Keratinocyte (primary cell): ENCODE data around the gene ATXN2. TPM values are rescaled to one million over a fixed set of nuclear protein-coding genes. Genes with fewer than 3 reads are reported as not detected.

ENCODE experiments used
- DNase-seq: peaks from one replicate; pipeline ENCODE4 v3.0.0-alpha.2; 2011; ENCODE audit warnings: low read depth, missing footprints, low spot score
- FAIRE-seq: peaks from 2 replicates; lab custom pipeline; 2011; peaks lifted over from hg19 to GRCh38; lab: Jason Lieb, UNC
- H2AFZ ChIP-seq: 2 replicates; pipeline ENCODE4 v1.6.0; 2012; ENCODE audit warnings: low read length, control low read depth, inconsistent platforms; ENCODE audit not compliant: control insufficient read depth
- H3K27ac ChIP-seq: 2 replicates; pipeline ENCODE4 v1.5.1; 2011; ENCODE audit warnings: low read length; ENCODE audit not compliant: control insufficient read depth, insufficient read depth
- H3K27me3 ChIP-seq: 3 replicates; pipeline ENCODE4 v1.6.0; 2011; ENCODE audit warnings: low read length; ENCODE audit not compliant: control insufficient read depth, insufficient read depth; ENCODE audit errors: extremely low read depth
- H3K36me3 ChIP-seq, 2 experiments: 2 replicates in 1 of 2; 3 replicates in 1 of 2; pipeline ENCODE4 v1.5.1; 2011; ENCODE audit warnings: low read length in 2 of 2, mild to moderate bottlenecking in 1 of 2; ENCODE audit not compliant: control insufficient read depth in 2 of 2, insufficient read depth in 2 of 2; ENCODE audit errors: extremely low read depth in 1 of 2
- H3K4me1 ChIP-seq: 3 replicates; pipeline ENCODE4 v1.5.1; 2011; ENCODE audit warnings: low read length; ENCODE audit not compliant: control insufficient read depth, insufficient read depth; ENCODE audit errors: extremely low read depth
- H3K4me2 ChIP-seq: 3 replicates; pipeline ENCODE4 v1.6.0; 2011; ENCODE audit warnings: low read depth, low read length; ENCODE audit not compliant: control insufficient read depth, insufficient read depth; ENCODE audit errors: extremely low read depth
- H3K4me3 ChIP-seq, 3 experiments: fragments of 200-600 bp in 1 of 3; sonication (generic) in 1 of 3; 2 replicates in 2 of 3; 3 replicates in 1 of 3; pipeline ENCODE4 v1.5.1; 2011 to 2016; ENCODE audit warnings: low read length in 3 of 3, mild to moderate bottlenecking in 3 of 3, control low read depth in 2 of 3, inconsistent platforms in 1 of 3, low read depth in 1 of 3, mixed read lengths in 1 of 3, mixed run types in 1 of 3, moderate library complexity in 1 of 3; ENCODE audit not compliant: control insufficient read depth in 2 of 3, insufficient read depth in 2 of 3; ENCODE audit errors: extremely low read depth in 1 of 3
- H3K79me2 ChIP-seq: 2 replicates; pipeline ENCODE4 v1.6.0; 2012; ENCODE audit warnings: low read length; ENCODE audit not compliant: control insufficient read depth, insufficient read depth
- H3K9ac ChIP-seq: 3 replicates; pipeline ENCODE4 v1.6.0; 2011; ENCODE audit warnings: low read length; ENCODE audit not compliant: control insufficient read depth, insufficient read depth; ENCODE audit errors: extremely low read depth
- H3K9me1 ChIP-seq: 3 replicates; pipeline ENCODE4 v1.6.0; 2011; ENCODE audit warnings: low read length; ENCODE audit not compliant: control insufficient read depth, insufficient read depth; ENCODE audit errors: extremely low read depth
- H3K9me3 ChIP-seq: 2 replicates; pipeline ENCODE4 v1.5.1; 2012; ENCODE audit warnings: low read depth, low read length; ENCODE audit not compliant: control insufficient read depth
- H4K20me1 ChIP-seq: 3 replicates; pipeline ENCODE4 v1.6.0; 2011; ENCODE audit warnings: low read length; ENCODE audit not compliant: control insufficient read depth, insufficient read depth; ENCODE audit errors: extremely low read depth
- EZH2 ChIP-seq: IDR thresholded peaks from one replicate; pipeline ENCODE4 v1.6.1; 2012; ENCODE audit warnings: inconsistent platforms, mild to moderate bottlenecking, low read length, moderate library complexity
- dilution Hi-C: fragments of 300-500 bp; cut with MboI; formaldehyde crosslinking; loops from one replicate; pipeline ENCODE4 v1.7.0; 2020; ENCODE audit warnings: low sequenced_read_pairs; ENCODE audit not compliant: extremely low pct_ligation_motif_present
- polyA plus RNA-seq, 5 experiments: library from polyadenylated mRNA; depleted of rRNA in 3 of 5; stranded (reverse) in 3 of 5; stranded (forward) in 1 of 5; unstranded in 1 of 5; fragments of >200 nt; gene quantifications; 1 replicate in 1 of 5; 2 replicates in 3 of 5; 3 replicates in 1 of 5; pipeline versions ENCODE4 v1.2.1 to v1.2.3, GENCODE V29; 2011 to 2012; ENCODE audit warnings: missing spikeins in 2 of 5, low read depth in 1 of 5, low replicate concordance in 1 of 5
- TF ChIP-seq, protein P1 (sequence below), 3 experiments: IDR thresholded peaks in 1 of 3; conservative IDR thresholded peaks in 1 of 3; optimal IDR thresholded peaks in 1 of 3; 2 replicates in 2 of 3; 3 replicates in 1 of 3; pipeline versions ENCODE3 to v1.5.1; 2011; ENCODE audit warnings: low read length in 3 of 3, mild to moderate bottlenecking in 3 of 3, moderate library complexity in 2 of 3, control low read depth in 1 of 3, inconsistent platforms in 1 of 3; ENCODE audit not compliant: insufficient read depth in 2 of 3; ENCODE audit errors: extremely low read depth in 1 of 3

Gene ATXN2
- polyA plus RNA-seq, 1 donor (not counting 4 experiments of a cell fraction or from before 2014, with no cell fraction given), result 19.6 TPM

DNA sequence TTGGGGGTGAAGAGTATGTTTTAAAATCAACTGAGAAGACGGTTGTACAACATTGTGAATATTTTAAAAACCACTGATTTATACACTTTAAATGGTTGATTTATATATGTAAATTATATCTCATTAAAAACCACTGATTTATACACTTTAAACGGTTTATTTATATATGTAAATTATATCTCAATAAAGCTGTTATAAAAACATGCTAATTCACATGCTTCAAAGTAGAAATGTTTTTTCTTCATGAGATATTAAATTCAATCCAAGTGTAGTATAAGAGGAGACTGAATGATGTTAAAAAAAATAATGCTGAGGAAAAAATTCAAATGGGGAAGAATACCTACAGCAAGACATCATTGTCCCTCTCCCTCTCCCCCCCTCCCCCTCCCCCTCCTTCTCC is 92.9 kb downstream of the ATXN2 start:
- Histone ChIP-seq H4K20me1 (no peaks in the 10 kb centered on the region), H3K36me3 (peaks cover 9 to 16% of the 10 kb centered on the region in 2 experiments), H3K27ac (no peak overlapping the region), H3K4me3 (no peak overlapping the region), H3K9me3 (no peaks in the 10 kb centered on the region), H3K4me1 (no peaks in the 10 kb centered on the region), H2AFZ (no peak overlapping the region), H3K4me2 (no peak overlapping the region), H3K79me2 (no peaks in the 10 kb centered on the region), H3K9me1 (no peaks in the 10 kb centered on the region), H3K27me3 (no peaks in the 10 kb centered on the region), H3K9ac (no peak overlapping the region)
- TF ChIP-seq EZH2, result no peak
- TF ChIP-seq, protein P1, sequence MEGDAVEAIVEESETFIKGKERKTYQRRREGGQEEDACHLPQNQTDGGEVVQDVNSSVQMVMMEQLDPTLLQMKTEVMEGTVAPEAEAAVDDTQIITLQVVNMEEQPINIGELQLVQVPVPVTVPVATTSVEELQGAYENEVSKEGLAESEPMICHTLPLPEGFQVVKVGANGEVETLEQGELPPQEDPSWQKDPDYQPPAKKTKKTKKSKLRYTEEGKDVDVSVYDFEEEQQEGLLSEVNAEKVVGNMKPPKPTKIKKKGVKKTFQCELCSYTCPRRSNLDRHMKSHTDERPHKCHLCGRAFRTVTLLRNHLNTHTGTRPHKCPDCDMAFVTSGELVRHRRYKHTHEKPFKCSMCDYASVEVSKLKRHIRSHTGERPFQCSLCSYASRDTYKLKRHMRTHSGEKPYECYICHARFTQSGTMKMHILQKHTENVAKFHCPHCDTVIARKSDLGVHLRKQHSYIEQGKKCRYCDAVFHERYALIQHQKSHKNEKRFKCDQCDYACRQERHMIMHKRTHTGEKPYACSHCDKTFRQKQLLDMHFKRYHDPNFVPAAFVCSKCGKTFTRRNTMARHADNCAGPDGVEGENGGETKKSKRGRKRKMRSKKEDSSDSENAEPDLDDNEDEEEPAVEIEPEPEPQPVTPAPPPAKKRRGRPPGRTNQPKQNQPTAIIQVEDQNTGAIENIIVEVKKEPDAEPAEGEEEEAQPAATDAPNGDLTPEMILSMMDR (optimal IDR thresholded peaks at IDR 0.05 in 1 of 3, IDR thresholded peaks at IDR 0.05 in 1 of 3, conservative IDR thresholded peaks at IDR 0.05 in 1 of 3; ENCODE audit: extremely low read depth in 1 of 3, insufficient read depth in 2 of 3, low read length in 3 of 3), result no peak
- DNase-seq, result no peak
- dilution Hi-C loops, result no loop called here
- no peak for FAIRE-seq

GRCh38 chr12:111505601-111506036 is 93.5 kb downstream of the ATXN2 start:
- no peak for FAIRE-seq
- Histone ChIP-seq H3K4me3 (no peak overlapping the region), H3K4me2 (no peak overlapping the region), H4K20me1 (no peaks in the 10 kb centered on the region), H3K27ac (no peak overlapping the region), H3K79me2 (no peaks in the 10 kb centered on the region), H3K4me1 (no peaks in the 10 kb centered on the region), H3K9ac (no peak overlapping the region), H3K9me3 (no peaks in the 10 kb centered on the region), H3K9me1 (no peaks in the 10 kb centered on the region), H2AFZ (no peak overlapping the region), H3K27me3 (no peaks in the 10 kb centered on the region), H3K36me3 (peaks cover 9 to 19% of the 10 kb centered on the region in 2 experiments)
- no peak for DNase-seq
- no peak for TF ChIP-seq EZH2
- TF ChIP-seq, protein P1 (optimal IDR thresholded peaks at IDR 0.05 in 1 of 3, IDR thresholded peaks at IDR 0.05 in 1 of 3, conservative IDR thresholded peaks at IDR 0.05 in 1 of 3; ENCODE audit: extremely low read depth in 1 of 3, insufficient read depth in 2 of 3, low read length in 3 of 3), result no peak
- dilution Hi-C loops, result no loop called here
